ENCODE data around the gene SFXN5. TPM values are rescaled to one million over a fixed set of nuclear protein-coding genes. Genes with fewer than 3 reads are reported as not detected.
A peak's percentile ranks its signal among the peaks of the same experiment; 100 is the strongest.

Gene SFXN5
- total and polyA plus RNA-seq, 11 donors: 6.0 to 12.5 (median 8.7) TPM

DNA sequence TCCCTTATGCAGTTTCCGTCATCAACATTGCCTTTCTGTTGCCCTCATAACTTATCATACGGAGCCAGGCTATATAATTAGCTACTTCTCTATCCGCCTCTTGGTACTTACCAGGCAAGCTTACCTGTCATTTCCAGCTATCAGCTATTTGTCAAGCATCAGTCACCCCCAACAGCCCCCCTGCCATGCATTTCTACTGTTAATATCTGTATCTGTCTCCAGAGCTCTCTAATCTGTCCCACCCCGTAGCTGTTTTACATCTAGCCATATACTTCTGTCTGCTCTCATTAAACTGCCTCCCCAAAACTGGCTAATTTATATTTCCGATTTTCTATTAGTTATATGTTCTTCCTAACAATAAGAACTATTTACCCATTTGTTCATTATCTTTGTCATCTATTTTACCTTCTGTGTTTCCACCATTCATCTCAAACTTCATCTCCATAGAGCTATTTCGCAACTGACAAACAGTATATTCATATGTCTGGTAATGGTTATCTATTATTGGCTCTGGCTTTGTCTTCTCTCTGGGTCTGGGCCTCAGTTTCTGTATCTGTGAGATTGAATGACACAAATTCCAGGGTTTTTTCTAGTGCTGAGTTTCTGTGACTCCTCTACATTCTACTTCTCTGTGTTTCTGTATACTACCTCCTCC is 144.6 kb downstream of the SFXN5 start:
- H3K4me3 ChIP-seq: no peak overlapping the region
- intact Hi-C loops (cut with DNase I): no loop called here
- DNase-seq (no peak), ATAC-seq (no peak)
- 50 to 72% (median 59%) methylated on average over 6 of the region's 6 CpGs for WGBS, 4 donors
- no peak for TF ChIP-seq POLR2A (IDR thresholded peaks at IDR 0.05)
- TF ChIP-seq, protein P1, sequence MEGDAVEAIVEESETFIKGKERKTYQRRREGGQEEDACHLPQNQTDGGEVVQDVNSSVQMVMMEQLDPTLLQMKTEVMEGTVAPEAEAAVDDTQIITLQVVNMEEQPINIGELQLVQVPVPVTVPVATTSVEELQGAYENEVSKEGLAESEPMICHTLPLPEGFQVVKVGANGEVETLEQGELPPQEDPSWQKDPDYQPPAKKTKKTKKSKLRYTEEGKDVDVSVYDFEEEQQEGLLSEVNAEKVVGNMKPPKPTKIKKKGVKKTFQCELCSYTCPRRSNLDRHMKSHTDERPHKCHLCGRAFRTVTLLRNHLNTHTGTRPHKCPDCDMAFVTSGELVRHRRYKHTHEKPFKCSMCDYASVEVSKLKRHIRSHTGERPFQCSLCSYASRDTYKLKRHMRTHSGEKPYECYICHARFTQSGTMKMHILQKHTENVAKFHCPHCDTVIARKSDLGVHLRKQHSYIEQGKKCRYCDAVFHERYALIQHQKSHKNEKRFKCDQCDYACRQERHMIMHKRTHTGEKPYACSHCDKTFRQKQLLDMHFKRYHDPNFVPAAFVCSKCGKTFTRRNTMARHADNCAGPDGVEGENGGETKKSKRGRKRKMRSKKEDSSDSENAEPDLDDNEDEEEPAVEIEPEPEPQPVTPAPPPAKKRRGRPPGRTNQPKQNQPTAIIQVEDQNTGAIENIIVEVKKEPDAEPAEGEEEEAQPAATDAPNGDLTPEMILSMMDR (IDR thresholded peaks at IDR 0.05): no peak
- peaks cover 46 to 99% (median 72%) of the 10 kb centered on the region in 9 donors for H3K27me3 ChIP-seq
- H3K36me3 ChIP-seq: no peaks in the 10 kb centered on the region
- no peak overlapping the region for H3K27ac ChIP-seq
- H3K4me1 ChIP-seq: peaks cover 0 to 16% (median 12%) of the 10 kb centered on the region in 12 donors
- no peaks in the 10 kb centered on the region for H3K9me3 ChIP-seq

DNA sequence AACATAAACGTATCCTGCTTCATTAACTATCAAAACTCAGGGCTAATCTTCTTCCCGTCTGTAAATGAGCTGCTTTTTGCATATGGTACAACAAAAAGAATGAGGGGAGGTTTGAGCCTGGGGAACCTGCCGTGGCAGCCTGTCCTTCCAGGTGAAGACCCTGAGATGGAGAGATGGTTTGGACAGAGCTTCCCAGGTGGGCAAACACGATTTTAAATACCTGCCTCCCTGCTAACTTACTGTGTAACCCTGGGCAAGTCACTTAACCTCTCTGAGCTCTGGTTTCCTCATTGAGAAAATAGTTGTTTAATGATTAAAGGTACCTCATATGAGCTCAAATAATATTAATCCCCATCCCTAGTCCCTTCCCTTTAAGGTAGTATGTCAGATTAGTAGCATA is 145.1 kb downstream of the SFXN5 start:
- H3K9me3 ChIP-seq: no peaks in the 10 kb centered on the region
- H3K27ac ChIP-seq: no peak overlapping the region
- H3K4me3 ChIP-seq: no peak overlapping the region
- DNase-seq: no peak
- intact Hi-C loops (cut with DNase I): no loop called here
- peaks cover 50 to 99% (median 78%) of the 10 kb centered on the region in 9 donors for H3K27me3 ChIP-seq
- no peak for ATAC-seq
- H3K4me1 ChIP-seq: peaks cover 0 to 16% (median 12%) of the 10 kb centered on the region in 12 donors
- 15 to 25% (median 23%) methylated on average over 4 of the region's 4 CpGs for WGBS, 4 donors
- no peaks in the 10 kb centered on the region for H3K36me3 ChIP-seq
- TF ChIP-seq, protein P1 (IDR thresholded peaks at IDR 0.05): no peak
- no peak for TF ChIP-seq POLR2A (IDR thresholded peaks at IDR 0.05)

DNA sequence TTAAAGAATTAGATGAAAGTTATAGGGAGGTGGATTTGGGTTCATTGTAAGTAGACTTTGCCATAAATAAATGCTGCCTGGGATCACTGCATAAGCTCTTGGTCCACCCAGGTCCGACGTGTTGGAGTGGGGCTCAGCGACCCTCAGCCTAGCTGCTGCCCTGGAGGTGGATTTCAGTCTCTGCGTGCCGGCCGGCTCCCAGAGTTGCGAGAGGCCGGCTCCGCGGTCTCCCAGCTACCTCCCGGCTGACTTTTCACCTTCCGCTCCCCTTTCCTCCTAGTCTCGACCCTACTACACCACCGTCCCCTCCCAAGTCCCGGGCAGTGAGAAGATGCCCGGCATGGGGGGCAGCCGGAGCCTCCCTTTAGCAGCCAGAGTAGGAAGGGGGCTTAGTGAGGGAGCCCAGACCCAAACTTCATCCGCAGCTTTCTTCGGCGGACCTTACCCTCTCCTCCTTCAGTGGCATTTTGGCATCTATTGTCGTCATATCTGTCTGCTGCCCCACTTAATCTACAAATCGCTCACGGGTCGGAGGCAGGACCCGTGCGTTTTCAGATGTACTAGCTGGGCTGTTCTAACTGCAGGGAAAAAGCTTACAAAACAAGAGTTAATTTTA is 146.1 kb downstream of the SFXN5 start:
- H3K36me3 ChIP-seq: no peaks in the 10 kb centered on the region
- DNase-seq (no peak), ATAC-seq (no peak)
- H3K4me3 ChIP-seq: no peak overlapping the region
- no peaks in the 10 kb centered on the region for H3K9me3 ChIP-seq
- intact Hi-C loops (cut with DNase I): no loop called here
- H3K4me1 ChIP-seq: peaks cover 0 to 23% (median 16%) of the 10 kb centered on the region in 12 donors
- H3K27ac ChIP-seq: no peak overlapping the region
- TF ChIP-seq, protein P1 (IDR thresholded peaks at IDR 0.05): no peak
- TF ChIP-seq POLR2A (IDR thresholded peaks at IDR 0.05): no peak
- H3K27me3 ChIP-seq: peaks cover 59 to 99% (median 87%) of the 10 kb centered on the region in 9 donors
- WGBS, 4 donors: 4 to 10% (median 8%) methylated on average over 26 of the region's 26 CpGs

DNA sequence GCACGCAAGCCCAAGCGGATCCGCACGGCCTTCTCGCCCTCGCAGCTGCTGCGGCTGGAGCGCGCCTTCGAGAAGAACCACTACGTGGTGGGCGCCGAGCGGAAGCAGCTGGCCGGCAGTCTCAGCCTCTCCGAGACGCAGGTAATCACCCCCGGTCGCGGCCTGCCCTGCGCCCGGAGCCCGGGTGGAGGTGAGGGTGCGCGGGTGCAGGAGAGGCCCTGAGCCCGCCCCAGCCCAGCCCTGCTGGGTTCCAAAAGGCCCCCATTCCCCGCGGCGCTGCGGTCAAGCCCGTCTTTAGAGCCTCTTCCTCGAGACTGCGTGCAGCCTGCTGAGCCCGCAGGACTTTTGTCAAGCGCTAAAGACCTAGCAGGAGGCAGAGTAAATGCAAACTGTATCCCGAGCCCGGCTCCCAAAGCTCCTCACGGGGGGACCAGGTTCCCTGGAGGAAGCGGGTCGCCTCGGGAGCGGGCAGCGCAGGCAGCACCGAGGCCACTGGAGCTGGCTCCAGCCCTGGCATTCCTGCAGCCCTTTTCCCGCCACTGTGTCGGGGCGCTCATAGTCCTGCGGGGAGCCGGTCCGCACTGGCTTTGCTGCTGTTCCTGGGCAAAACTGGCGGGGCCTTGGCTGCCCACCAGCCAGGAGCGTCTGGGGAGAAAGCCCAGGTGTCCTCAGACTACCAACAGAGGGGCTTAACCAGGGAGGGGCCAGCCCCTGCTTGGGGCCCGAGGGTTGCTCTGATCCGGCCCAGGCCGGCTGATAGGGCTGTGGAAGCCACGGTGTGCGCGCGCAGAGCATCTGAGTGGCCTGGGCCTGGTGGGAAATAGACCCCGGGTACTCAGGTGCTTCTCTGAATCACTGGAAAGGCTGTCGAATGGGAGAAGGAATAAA is 146.9 kb downstream of the SFXN5 start:
- WGBS, 4 donors: 2 to 7% (median 3%) methylated on average over 22 to 61 of the region's 61 CpGs
- TF ChIP-seq POLR2A (IDR thresholded peaks at IDR 0.05): no peak
- TF ChIP-seq, protein P1 (IDR thresholded peaks at IDR 0.05): no peak
- intact Hi-C loops (cut with DNase I): no loop called here

More for the DNA sequence above, 146.9 kb downstream of the SFXN5 start:
- Histone ChIP-seq H3K4me1 (peaks cover 0 to 31% (median 22%) of the 10 kb centered on the region in 12 donors), H3K27ac (no peak overlapping the region), H3K36me3 (no peaks in the 10 kb centered on the region), H3K27me3 (peaks cover 68 to 100% (median 95%) of the 10 kb centered on the region in 9 donors), H3K4me3 (peak overlapping the region in 2 of 12 donors; percentile 7 to 9), H3K9me3 (no peaks in the 10 kb centered on the region)
- ATAC-seq (peak in 1 of 4 donors; percentile 18), DNase-seq (peak in 1 of 5 donors; percentile 61)

Measured in heart left ventricle (tissue), 16 donors.